Skeletal muscle tissue (tissue), 4 donors: Measurements from ENCODE around the gene IQSEC3. TPM values are rescaled to one million over a fixed set of nuclear protein-coding genes. Genes with fewer than 3 reads are reported as not detected.

ENCODE experiments used
- H3K27ac ChIP-seq: one replicate; pipeline ENCODE4 v1.7.0; 2013; ENCODE audit warnings: mild to moderate bottlenecking, low read depth, low read length, inconsistent platforms
- H3K27me3 ChIP-seq, 3 donors: one replicate each; pipeline ENCODE4 v1.7.0; 2013; ENCODE audit warnings: low read length in 3 of 3; ENCODE audit not compliant: control insufficient read depth in 3 of 3, insufficient read depth in 3 of 3
- H3K36me3 ChIP-seq, 3 donors: one replicate each; pipeline ENCODE4 v1.7.0; 2013; ENCODE audit warnings: low read length in 3 of 3; ENCODE audit not compliant: control insufficient read depth in 3 of 3, insufficient read depth in 3 of 3
- H3K4me1 ChIP-seq, 3 donors: one replicate each; pipeline ENCODE4 v1.7.0; 2013; ENCODE audit warnings: low read length in 3 of 3, mild to moderate bottlenecking in 3 of 3; ENCODE audit not compliant: control insufficient read depth in 3 of 3, insufficient read depth in 3 of 3
- H3K4me3 ChIP-seq, 3 donors: one replicate each; pipeline ENCODE4 v1.7.0; 2013; ENCODE audit warnings: low read length in 3 of 3
- H3K9ac ChIP-seq, 3 donors: one replicate each; pipeline ENCODE4 v1.7.0; 2013; ENCODE audit warnings: low read length in 3 of 3, mild to moderate bottlenecking in 3 of 3, moderate library complexity in 2 of 3, low read depth in 1 of 3
- H3K9me3 ChIP-seq, 3 donors: one replicate each; pipeline ENCODE4 v1.7.0; 2013; ENCODE audit warnings: low read length in 3 of 3; ENCODE audit not compliant: control insufficient read depth in 3 of 3
- total RNA-seq: library from RNA; depleted of rRNA; stranded (reverse); fragments of >200 nt; gene quantifications from one replicate; pipeline ENCODE4 v1.2.3, GENCODE V29; 2014
- donor health status: Osteomylitis.

Gene IQSEC3
- total RNA-seq, 1 donor from 2014 or later = 1.0 TPM

DNA sequence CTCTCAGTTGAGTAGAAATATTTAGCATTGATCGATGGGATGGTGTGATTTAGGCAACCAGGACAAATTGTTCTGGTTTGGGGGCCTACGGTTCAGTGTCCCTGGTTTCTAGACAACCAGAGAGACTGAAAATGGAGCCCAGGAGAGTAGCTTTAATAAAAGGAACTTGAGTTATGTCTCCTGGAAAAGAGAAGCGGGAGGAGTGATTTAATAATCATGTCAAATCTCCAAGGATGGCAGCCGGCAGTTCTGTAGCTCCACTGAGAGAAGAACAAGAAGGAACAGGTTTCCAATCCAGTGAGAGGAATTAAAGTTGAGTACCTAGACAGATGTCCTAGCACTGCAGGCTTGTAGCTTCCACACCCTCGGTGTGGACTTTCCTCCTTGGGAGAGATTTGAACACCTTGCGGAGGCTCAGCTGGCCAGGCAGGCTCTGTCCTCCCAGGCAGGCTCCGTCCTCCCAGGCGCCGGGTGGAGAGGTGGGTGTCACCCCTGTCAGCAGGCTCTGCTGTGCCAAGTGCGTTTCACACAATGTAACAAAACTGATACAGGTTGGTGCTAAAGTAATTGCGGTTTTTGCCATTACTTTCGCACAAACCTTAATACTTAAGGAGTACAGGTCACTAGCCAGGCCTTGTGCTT, 101.5 kb downstream of the IQSEC3 start:
- Histone ChIP-seq H3K36me3 (no peaks in the 10 kb centered on the region), H3K9me3 (no peaks in the 10 kb centered on the region), H3K9ac (no peak overlapping the region), H3K4me1 (peaks cover 4 to 12% (median 12%) of the 10 kb centered on the region in 3 donors), H3K27me3 (peaks cover 16 to 23% (median 19%) of the 10 kb centered on the region in 3 donors), H3K4me3 (no peak overlapping the region), H3K27ac (no peak overlapping the region)

DNA sequence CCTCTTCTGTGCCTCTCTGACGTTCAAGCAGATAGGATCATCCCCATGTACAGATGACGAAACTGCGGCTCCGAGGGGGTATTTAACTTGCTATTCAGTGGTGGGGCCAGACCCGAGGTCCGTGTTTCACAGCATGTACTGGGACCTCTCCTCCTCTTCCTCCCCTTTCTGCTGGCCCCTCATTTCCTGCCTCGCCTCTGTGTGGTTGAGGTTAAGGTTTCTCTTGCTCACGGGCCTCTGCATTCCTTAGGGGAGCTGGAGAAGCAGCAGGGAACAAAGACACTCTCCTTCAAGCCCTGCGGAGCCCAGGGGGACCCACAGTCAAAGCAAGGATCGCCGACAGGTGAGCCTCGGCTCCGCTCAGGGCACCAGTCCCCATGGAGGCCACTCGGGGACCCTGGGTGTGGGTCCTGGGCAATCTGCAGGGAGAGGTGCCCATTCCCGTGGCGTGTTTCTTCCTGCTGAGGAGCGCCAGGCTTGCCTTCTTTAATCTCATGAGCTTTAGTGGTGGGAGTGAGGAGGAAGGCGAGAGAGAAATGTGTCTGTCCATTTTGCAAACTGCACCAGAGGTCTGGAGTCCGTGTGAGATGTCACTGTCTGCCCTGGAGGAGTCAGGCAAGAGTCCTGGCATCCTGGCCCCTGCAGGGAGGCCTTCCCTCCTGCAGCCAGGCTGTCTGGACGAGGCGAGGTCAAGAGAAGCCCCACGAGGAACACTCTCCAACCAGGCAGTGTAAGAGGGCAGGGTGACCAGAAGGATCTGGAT, 102.4 kb downstream of the IQSEC3 start:
- Histone ChIP-seq H3K4me1 (peaks cover 8 to 17% (median 17%) of the 10 kb centered on the region in 3 donors), H3K27ac (no peak overlapping the region), H3K27me3 (peaks cover 14 to 24% (median 20%) of the 10 kb centered on the region in 3 donors), H3K9me3 (no peaks in the 10 kb centered on the region), H3K4me3 (no peak overlapping the region), H3K36me3 (no peaks in the 10 kb centered on the region), H3K9ac (no peak overlapping the region)

DNA sequence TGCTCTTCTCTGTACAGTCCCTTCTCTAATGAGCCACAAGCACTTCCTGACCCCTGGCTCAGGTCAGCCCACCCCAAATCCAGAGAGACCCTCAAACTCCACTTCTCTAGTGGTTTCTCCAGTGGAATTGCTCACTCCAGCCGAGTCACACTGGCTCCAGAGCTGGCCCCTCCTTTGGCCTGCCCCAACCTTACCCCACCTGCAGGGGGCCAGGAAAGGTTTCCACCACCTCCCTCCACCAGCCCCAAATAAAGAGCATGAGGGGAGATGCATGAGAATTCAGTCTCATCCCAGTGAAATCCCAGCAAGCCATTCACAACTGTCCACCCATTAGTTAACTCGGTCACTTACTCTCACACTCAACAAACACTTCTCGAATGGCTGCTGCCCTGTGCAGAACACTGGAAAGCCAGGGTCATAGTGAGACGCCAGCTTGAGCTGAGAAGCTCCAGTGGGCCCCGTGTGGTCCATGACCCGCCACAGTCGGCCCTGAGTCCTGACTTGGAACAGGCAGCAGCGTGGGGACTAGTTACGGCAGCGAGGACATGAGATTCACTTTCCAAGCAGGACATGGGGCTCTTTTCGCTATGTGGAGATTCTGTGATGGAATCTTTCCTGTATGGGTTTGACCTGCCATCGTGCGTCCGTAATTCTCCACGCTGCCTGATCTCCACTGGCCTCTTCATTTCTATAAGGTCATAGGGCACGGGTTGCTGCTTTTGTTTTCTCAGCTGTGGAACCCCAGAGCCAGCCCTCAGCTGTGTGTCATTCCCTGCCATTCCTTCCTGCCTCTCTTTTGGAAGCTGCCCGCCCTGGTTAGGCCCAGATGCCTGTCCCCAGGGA, 103.2 kb downstream of the IQSEC3 start:
- no peaks in the 10 kb centered on the region for H3K36me3 ChIP-seq
- H3K27me3 ChIP-seq = peaks cover 11 to 23% (median 20%) of the 10 kb centered on the region in 3 donors
- H3K9me3 ChIP-seq = no peaks in the 10 kb centered on the region
- H3K27ac ChIP-seq = no peak overlapping the region
- H3K4me1 ChIP-seq = peaks cover 12 to 24% (median 21%) of the 10 kb centered on the region in 3 donors
- no peak overlapping the region for H3K9ac ChIP-seq
- no peak overlapping the region for H3K4me3 ChIP-seq

DNA sequence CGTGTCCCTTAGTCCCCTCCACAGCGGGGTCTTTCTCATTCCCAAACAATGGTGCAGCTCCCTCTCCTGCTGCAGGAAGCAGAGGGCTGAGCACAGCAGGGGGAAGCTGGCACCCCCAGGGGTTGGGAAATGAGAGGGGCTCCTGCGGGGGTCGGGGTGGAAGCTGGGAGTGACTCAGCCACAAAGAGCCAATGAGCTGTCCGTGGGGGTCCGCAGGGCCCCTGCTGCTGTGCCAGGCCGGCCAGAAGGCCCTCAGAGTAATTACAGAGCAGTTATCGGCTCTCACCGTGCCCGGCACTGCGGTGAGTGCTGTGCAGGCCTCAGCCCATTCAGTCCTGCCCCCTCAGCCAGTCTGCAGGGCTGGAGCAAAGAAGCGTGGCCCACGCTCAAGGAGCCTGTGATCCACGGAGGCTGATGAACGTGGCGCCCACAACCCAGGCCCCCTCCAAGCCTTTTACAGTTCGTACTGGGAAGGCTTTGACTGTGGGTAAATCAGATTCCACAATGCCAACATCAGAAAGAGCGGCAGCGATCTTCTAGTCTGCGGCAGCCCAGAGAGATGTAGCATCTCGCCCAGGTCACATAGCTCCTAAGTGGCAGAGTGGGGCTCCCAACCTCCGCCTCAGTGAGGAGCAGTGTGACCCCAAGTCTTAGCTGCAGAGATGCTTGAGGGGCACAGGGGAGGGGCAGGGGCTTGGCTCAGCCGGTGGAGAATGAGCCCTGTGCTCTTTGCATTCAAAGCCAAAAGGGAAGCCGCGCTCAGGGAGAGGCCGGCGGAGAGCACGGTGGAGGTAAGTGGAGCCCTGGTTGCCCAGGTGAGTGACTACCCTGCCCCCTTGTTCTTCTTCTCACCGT, 104.0 kb downstream of the IQSEC3 start:
- Histone ChIP-seq H3K27me3 (peaks cover 8 to 23% (median 12%) of the 10 kb centered on the region in 3 donors), H3K27ac (no peak overlapping the region), H3K36me3 (no peaks in the 10 kb centered on the region), H3K4me1 (peaks cover 15 to 31% (median 29%) of the 10 kb centered on the region in 3 donors), H3K4me3 (no peak overlapping the region), H3K9me3 (no peaks in the 10 kb centered on the region), H3K9ac (no peak overlapping the region)

DNA sequence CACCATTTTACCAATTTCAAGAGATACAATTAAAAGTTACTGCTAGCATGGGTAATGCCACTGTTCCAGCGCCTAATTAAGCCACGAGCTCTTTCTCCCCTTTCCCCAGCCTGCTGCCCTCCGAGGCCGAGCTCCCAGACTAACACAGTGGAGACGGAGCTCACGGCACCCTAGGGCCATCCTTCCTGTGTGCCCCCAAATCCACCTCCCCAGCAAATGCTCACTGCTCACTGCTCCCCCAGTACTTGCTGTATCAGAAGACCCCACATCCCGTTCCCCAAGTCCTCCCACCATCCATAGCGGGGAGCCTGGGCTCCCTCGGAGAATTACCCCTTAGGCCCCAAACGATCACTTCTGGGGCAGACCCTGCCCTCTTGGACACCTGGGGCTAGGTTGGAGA, 104.7 kb downstream of the IQSEC3 start:
- no peak overlapping the region for H3K4me3 ChIP-seq
- H3K27ac ChIP-seq = no peak overlapping the region
- no peaks in the 10 kb centered on the region for H3K36me3 ChIP-seq
- peaks cover 8 to 23% (median 11%) of the 10 kb centered on the region in 3 donors for H3K27me3 ChIP-seq
- no peak overlapping the region for H3K9ac ChIP-seq
- H3K4me1 ChIP-seq = peaks cover 15 to 38% (median 35%) of the 10 kb centered on the region in 3 donors
- H3K9me3 ChIP-seq = no peaks in the 10 kb centered on the region

DNA sequence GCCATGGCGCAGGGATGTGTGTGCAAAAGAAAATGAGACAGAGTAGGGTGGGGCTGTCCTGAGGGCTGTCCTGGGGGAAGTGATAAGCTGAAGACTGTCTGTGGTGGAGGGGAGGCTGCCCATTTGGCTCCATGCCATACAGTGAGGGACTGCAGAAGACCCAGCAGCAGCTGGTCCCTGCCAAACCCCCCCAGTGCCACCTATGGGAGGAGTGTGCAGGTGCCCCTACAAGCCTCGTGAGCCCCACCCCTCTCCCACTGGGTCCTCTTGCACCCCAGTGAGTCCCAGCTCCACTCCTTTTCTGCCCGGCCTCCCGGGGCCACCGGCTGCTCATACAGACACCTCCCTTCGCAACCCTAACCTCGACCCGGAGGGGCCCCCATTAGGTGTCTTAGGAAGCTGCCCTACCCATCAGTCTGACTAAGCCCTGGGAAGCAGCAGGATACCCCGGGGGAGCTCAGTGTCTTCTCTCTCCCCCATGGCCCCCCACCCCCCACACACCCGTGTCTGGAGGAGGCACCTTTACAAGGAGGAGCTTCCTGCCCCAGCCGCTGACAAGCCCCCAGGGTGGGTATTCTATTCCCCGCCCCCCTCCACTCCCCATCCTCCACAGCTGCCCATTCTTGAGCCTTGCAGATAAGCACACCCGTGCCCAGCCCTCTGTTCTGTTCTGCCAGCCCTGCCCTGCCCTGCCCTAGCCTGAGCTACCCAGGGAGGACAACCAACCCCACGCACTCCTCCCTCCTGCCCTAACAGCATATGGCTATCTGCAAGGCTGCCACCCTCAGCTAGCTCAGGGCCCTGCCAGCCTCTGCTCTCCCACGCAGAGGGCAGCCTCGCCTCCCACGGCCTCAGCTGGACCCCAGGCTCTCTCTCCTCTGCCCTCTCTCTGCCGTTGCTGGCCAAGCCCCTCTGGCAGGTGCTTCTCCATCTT, 105.4 kb downstream of the IQSEC3 start:
- Histone ChIP-seq H3K27me3 (peaks cover 8 to 23% (median 11%) of the 10 kb centered on the region in 3 donors), H3K4me1 (peaks cover 20 to 45% (median 42%) of the 10 kb centered on the region in 3 donors), H3K9me3 (no peaks in the 10 kb centered on the region), H3K36me3 (no peaks in the 10 kb centered on the region), H3K27ac (no peak overlapping the region), H3K4me3 (no peak overlapping the region), H3K9ac (no peak overlapping the region)

DNA sequence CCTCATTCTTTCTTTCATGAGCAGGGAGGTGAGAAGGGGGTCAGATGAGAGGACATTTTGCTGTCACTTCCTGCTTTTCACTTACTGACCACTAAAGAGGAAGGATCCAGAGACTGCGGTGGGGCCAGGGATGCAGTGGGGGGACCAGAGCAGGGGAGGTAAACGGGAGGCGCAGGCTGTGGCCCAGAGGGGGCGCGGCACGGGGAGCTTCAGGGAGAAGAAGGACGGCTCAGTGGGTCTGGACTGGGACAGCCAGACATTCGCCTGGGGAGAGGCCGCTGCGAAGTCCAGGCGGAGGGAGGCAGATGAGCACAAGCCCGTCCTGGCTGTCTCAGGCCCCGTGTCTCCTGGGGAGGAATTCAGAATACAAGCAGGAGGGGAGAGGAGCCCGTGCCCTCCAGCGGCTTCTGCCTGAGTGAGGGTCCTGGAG, 106.2 kb downstream of the IQSEC3 start:
- H3K4me3 ChIP-seq = no peak overlapping the region
- H3K4me1 ChIP-seq = peaks cover 20 to 52% (median 46%) of the 10 kb centered on the region in 3 donors
- no peaks in the 10 kb centered on the region for H3K36me3 ChIP-seq
- no peaks in the 10 kb centered on the region for H3K9me3 ChIP-seq
- H3K27me3 ChIP-seq = peaks cover 8 to 23% (median 11%) of the 10 kb centered on the region in 3 donors
- H3K9ac ChIP-seq = no peak overlapping the region
- H3K27ac ChIP-seq = no peak overlapping the region

DNA sequence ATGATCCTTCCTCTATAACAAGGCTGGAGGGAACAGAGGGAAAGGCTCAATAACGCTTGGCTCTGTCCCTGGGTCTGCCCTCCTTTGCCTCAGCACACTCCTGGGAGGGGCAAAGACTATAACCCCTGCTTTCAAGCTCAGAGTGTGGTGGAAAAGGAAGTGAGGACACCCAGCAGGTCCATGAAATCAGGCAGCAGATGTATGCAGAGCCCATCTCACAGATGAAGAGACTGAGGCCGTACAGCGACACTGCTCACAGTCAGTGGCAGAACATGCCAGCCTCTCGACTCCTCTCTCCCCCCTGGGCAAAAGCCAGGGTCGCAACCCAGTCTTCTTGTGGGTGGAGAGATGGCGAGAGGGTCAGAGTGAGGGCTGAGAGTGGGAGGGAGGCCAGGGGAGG, 107.6 kb downstream of the IQSEC3 start:
- H3K27ac ChIP-seq = no peak overlapping the region
- peaks cover 27 to 63% (median 59%) of the 10 kb centered on the region in 3 donors for H3K4me1 ChIP-seq
- H3K9ac ChIP-seq = peak overlapping the region in 1 of 3 donors; percentile 50
- no peak overlapping the region for H3K4me3 ChIP-seq
- H3K36me3 ChIP-seq = no peaks in the 10 kb centered on the region
- H3K9me3 ChIP-seq = no peaks in the 10 kb centered on the region
- peaks cover 11 to 21% (median 14%) of the 10 kb centered on the region in 3 donors for H3K27me3 ChIP-seq
